Measurements from ENCODE around the gene TRIM27. TPM values are rescaled to one million over a fixed set of nuclear protein-coding genes. Genes with fewer than 3 reads are reported as not detected.

The TRIM27 gene
- polyA plus RNA-seq, 1 donor from 2014 or later: 79.7 TPM

DNA sequence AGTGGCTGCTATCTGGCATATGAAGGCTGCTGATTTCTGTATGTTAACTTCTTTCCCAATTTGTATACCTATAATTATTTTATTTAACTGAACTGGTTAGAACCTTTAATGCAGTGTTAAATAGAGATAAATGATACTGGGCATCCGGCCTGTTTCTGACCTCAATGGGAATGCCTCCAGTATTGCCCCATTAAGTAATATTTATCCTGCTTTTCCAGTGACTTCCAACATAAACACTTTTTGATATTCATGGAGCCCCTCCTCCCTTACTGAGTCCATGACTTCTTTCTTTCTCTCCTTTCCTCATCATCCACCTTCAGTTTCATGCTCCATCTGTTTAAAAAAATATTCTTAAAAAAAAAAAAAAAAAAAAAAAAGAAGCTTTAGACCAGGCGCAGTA, 8.8 kb downstream of the TRIM27 start:
- Histone ChIP-seq H3K9me2 (ENCODE audit: insufficient read depth, low read length) (no peaks in the 10 kb centered on the region), H4K20me1 (ENCODE audit: insufficient read depth) (no peaks in the 10 kb centered on the region), H2AFZ (ENCODE audit: low read depth, low read length) (no peak overlapping the region), H3K4me2 (ENCODE audit: low read length) (no peak overlapping the region), H3K9ac (ENCODE audit: low read length) (no peak overlapping the region), H3K27me3 (ENCODE audit: insufficient read depth, low read depth, low read length) (no peaks in the 10 kb centered on the region), H3K27ac (ENCODE audit: low read length) (no peak overlapping the region), H3K79me2 (replicated peaks; ENCODE audit: insufficient read depth, low read length) (no peaks in the 10 kb centered on the region), H3F3A (ENCODE audit: insufficient read depth, low read length, poor library complexity, severe bottlenecking) (no peaks in the 10 kb centered on the region), H3K4me3 (ENCODE audit: low read length) (no peak overlapping the region), H3K9me3 (ENCODE audit: low read length) (no peaks in the 10 kb centered on the region), H3K36me3 (ENCODE audit: insufficient read depth, low read length) (no peaks in the 10 kb centered on the region)
- TF ChIP-seq EP300 (conservative IDR thresholded peaks at IDR 0.05; ENCODE audit: poor library complexity, severe bottlenecking) (no peak), SMC3 (conservative IDR thresholded peaks at IDR 0.05; ENCODE audit: poor library complexity) (no peak), POLR2AphosphoS5 (IDR thresholded peaks at IDR 0.05) (no peak), RAD21 (conservative IDR thresholded peaks at IDR 0.05) (no peak), TAF1 (IDR thresholded peaks at IDR 0.05; ENCODE audit: low read depth) (no peak), EZH2 (IDR thresholded peaks at IDR 0.05; ENCODE audit: borderline replicate concordance, insufficient read depth, low read length, poor library complexity, severe bottlenecking) (no peak), MXI1 (conservative IDR thresholded peaks at IDR 0.05; ENCODE audit: poor library complexity, severe bottlenecking) (no peak)
- TF ChIP-seq, protein P1, sequence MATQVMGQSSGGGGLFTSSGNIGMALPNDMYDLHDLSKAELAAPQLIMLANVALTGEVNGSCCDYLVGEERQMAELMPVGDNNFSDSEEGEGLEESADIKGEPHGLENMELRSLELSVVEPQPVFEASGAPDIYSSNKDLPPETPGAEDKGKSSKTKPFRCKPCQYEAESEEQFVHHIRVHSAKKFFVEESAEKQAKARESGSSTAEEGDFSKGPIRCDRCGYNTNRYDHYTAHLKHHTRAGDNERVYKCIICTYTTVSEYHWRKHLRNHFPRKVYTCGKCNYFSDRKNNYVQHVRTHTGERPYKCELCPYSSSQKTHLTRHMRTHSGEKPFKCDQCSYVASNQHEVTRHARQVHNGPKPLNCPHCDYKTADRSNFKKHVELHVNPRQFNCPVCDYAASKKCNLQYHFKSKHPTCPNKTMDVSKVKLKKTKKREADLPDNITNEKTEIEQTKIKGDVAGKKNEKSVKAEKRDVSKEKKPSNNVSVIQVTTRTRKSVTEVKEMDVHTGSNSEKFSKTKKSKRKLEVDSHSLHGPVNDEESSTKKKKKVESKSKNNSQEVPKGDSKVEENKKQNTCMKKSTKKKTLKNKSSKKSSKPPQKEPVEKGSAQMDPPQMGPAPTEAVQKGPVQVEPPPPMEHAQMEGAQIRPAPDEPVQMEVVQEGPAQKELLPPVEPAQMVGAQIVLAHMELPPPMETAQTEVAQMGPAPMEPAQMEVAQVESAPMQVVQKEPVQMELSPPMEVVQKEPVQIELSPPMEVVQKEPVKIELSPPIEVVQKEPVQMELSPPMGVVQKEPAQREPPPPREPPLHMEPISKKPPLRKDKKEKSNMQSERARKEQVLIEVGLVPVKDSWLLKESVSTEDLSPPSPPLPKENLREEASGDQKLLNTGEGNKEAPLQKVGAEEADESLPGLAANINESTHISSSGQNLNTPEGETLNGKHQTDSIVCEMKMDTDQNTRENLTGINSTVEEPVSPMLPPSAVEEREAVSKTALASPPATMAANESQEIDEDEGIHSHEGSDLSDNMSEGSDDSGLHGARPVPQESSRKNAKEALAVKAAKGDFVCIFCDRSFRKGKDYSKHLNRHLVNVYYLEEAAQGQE (IDR thresholded peaks at IDR 0.05; ENCODE audit: borderline replicate concordance): no peak
- TF ChIP-seq, protein P2, sequence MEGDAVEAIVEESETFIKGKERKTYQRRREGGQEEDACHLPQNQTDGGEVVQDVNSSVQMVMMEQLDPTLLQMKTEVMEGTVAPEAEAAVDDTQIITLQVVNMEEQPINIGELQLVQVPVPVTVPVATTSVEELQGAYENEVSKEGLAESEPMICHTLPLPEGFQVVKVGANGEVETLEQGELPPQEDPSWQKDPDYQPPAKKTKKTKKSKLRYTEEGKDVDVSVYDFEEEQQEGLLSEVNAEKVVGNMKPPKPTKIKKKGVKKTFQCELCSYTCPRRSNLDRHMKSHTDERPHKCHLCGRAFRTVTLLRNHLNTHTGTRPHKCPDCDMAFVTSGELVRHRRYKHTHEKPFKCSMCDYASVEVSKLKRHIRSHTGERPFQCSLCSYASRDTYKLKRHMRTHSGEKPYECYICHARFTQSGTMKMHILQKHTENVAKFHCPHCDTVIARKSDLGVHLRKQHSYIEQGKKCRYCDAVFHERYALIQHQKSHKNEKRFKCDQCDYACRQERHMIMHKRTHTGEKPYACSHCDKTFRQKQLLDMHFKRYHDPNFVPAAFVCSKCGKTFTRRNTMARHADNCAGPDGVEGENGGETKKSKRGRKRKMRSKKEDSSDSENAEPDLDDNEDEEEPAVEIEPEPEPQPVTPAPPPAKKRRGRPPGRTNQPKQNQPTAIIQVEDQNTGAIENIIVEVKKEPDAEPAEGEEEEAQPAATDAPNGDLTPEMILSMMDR (IDR thresholded peaks at IDR 0.05; ENCODE audit: poor library complexity, severe bottlenecking): no peak

DNA sequence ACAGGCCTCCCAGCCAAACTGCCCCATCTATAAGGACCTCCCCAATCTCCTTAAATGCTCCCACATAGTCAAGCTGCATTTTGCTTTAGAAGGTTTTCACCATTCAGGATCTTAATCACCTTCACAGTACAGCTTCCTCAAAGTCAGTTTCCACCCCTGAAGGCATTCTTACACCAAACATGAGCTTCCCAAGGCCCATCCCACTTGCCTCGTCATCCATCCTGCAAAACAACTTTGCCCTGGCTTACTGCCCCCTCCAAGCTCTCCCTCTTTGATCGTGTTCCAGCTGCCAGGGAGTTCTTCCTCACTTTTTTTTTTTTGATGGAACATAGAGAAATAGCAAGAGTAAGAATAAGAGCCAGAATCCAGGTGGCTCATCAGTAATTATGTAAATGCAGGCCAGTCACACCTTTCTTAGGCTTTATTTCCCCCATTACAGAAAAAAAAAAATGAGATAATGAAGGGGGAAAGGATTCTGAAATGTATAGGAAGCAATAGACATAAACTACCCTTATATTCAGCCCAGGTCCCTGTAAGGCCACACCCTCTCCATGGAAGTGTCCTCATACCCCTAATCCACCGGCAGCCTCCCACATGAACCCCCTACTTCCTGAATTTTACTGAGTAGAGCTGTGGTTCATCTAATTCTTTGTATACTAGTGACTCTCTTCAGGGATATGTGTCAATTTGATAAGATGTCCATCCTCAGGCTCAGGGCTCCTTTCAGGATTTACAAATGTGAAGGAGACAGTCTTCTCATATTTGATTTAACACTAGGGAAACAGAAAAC, 12.7 kb downstream of the TRIM27 start:
- Histone ChIP-seq H3K4me3 (ENCODE audit: low read length) (no peak overlapping the region), H3K79me2 (replicated peaks; ENCODE audit: insufficient read depth, low read length) (no peaks in the 10 kb centered on the region), H2AFZ (ENCODE audit: low read depth, low read length) (no peak overlapping the region), H4K20me1 (ENCODE audit: insufficient read depth) (no peaks in the 10 kb centered on the region), H3K9ac (ENCODE audit: low read length) (no peak overlapping the region), H3K9me3 (ENCODE audit: low read length) (no peaks in the 10 kb centered on the region), H3K4me2 (ENCODE audit: low read length) (no peak overlapping the region), H3K9me2 (ENCODE audit: insufficient read depth, low read length) (no peaks in the 10 kb centered on the region), H3K27me3 (ENCODE audit: insufficient read depth, low read depth, low read length) (no peaks in the 10 kb centered on the region), H3K27ac (ENCODE audit: low read length) (no peak overlapping the region), H3F3A (ENCODE audit: insufficient read depth, low read length, poor library complexity, severe bottlenecking) (no peaks in the 10 kb centered on the region), H3K36me3 (ENCODE audit: insufficient read depth, low read length) (no peaks in the 10 kb centered on the region)
- TF ChIP-seq, protein P1 (IDR thresholded peaks at IDR 0.05; ENCODE audit: borderline replicate concordance): no peak
- no peak for TF ChIP-seq RAD21 (conservative IDR thresholded peaks at IDR 0.05)
- TF ChIP-seq, protein P2 (IDR thresholded peaks at IDR 0.05; ENCODE audit: poor library complexity, severe bottlenecking): no peak
- no peak for TF ChIP-seq EP300 (conservative IDR thresholded peaks at IDR 0.05; ENCODE audit: poor library complexity, severe bottlenecking)
- TF ChIP-seq TAF1 (IDR thresholded peaks at IDR 0.05; ENCODE audit: low read depth): no peak
- no peak for TF ChIP-seq MXI1 (conservative IDR thresholded peaks at IDR 0.05; ENCODE audit: poor library complexity, severe bottlenecking)
- TF ChIP-seq POLR2AphosphoS5 (IDR thresholded peaks at IDR 0.05): no peak
- TF ChIP-seq EZH2 (IDR thresholded peaks at IDR 0.05; ENCODE audit: borderline replicate concordance, insufficient read depth, low read length, poor library complexity, severe bottlenecking): no peak
- TF ChIP-seq SMC3 (conservative IDR thresholded peaks at IDR 0.05; ENCODE audit: poor library complexity): no peak
